Activated CD8-positive, alpha-beta T cell treated with anti-CD3 and anti-CD28 coated beads, Interleukin-2, amount 10 ng/mL, durations not matched to agents 7 days and 5 days (primary cell): Measurements from ENCODE around the gene BBX. TPM values are rescaled to one million over a fixed set of nuclear protein-coding genes. Genes with fewer than 3 reads are reported as not detected.
"Not testable (repeated sequence)": the region's sequence is repeated elsewhere in the genome, so short reads cannot be mapped to it uniquely, and the experiment has no call there.

Source experiments
- ATAC-seq: fragments of 150-1000 bp; cut with Tn5 transposase; one replicate; pipeline ENCODE4 v1.10.0; 2021; ENCODE audit warnings: moderate library complexity
- CTCF ChIA-PET: fragments of 350-600 bp; sonication (Branson Sonifier 250); formaldehyde crosslinking; loops from one replicate; lab custom pipeline; 2021; ENCODE audit warnings: antibody characterized with exemption; lab: Charles Lee
- POLR2A ChIA-PET: fragments of 350-600 bp; sonication (Branson Sonifier 250); formaldehyde crosslinking; loops from one replicate; lab custom pipeline; 2021; ENCODE audit warnings: antibody characterized with exemption; lab: Charles Lee
- DNase-seq: peaks from one replicate; pipeline ENCODE4 v3.0.0-alpha.2; 2020
- H3K27ac Mint-ChIP-seq: one replicate; pipeline ENCODE4 v1.8.0; 2021; ENCODE audit warnings: mild to moderate bottlenecking, mixed read lengths
- H3K27me3 Mint-ChIP-seq: one replicate; pipeline ENCODE4 v1.8.0; 2021; ENCODE audit warnings: low read depth, mixed read lengths
- H3K36me3 Mint-ChIP-seq: one replicate; pipeline ENCODE4 v1.8.0; 2021; ENCODE audit warnings: low read depth, mixed read lengths
- H3K4me1 Mint-ChIP-seq: one replicate; pipeline ENCODE4 v1.8.0; 2021; ENCODE audit warnings: low read depth, mixed read lengths
- H3K4me3 Mint-ChIP-seq: one replicate; pipeline ENCODE4 v1.8.0; 2021; ENCODE audit warnings: mild to moderate bottlenecking, mixed read lengths
- H3K9me3 Mint-ChIP-seq: one replicate; pipeline ENCODE4 v1.8.0; 2022; ENCODE audit warnings: mixed read lengths; ENCODE audit not compliant: insufficient read depth
- total RNA-seq, 2 experiments: library from RNA; stranded (reverse); gene quantifications; one replicate each; pipeline ENCODE4 v1.2.3, GENCODE V29; 2021

Gene BBX
- total RNA-seq, 2 experiments from 2014 or later, result 27.3 to 30.1 TPM

GRCh38 chr3:107833043-107833442 is 310.3 kb downstream of the BBX start:
- H3K27me3 Mint-ChIP-seq, result peaks cover 2% of the 10 kb centered on the region
- ATAC-seq, result no peak
- ChIA-PET POLR2A (no interaction called here), CTCF (no interaction called here)
- no peak for DNase-seq
- no peak overlapping the region for H3K27ac Mint-ChIP-seq
- H3K4me1 Mint-ChIP-seq, result no peaks in the 10 kb centered on the region
- H3K4me3 Mint-ChIP-seq, result no peak overlapping the region
- no peaks in the 10 kb centered on the region for H3K36me3 Mint-ChIP-seq
- H3K9me3 Mint-ChIP-seq, result no peaks in the 10 kb centered on the region

DNA sequence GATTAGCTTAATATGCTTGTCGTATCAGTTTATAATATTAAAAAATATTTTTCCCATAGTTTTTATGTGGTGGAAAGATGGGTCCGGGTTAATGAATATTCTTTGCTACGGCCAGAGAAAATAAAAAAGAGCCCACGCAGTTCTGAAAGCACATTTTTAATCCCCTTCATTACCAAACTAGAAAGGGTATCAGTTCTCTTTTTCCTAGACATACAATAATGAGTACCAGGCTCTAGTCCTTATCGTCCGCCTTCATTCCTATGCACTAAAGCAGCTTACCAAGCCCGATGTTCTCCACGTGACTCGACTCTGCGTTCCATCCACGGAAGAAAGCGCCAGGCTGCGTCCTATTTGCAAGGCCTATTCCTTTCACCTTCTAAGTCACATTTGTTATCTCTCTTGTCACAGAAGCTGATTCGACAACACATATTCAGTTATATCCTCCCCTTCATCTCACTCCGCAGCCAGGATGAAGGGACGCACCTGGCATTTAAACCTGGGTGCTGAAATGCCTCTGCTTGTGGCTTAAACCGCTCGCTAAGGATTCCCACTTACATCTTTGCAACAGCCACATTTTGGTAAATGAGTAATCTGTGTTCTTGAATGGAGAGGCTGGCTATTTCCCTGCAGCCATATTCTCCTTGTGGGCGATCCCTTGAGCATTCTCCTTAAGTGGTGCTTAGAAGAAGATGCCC is 311.1 kb downstream of the BBX start:
- ATAC-seq (no peak), DNase-seq (no peak)
- no peak overlapping the region for H3K4me3 Mint-ChIP-seq
- H3K4me1 Mint-ChIP-seq, result no peaks in the 10 kb centered on the region
- no peaks in the 10 kb centered on the region for H3K9me3 Mint-ChIP-seq
- ChIA-PET POLR2A (no interaction called here), CTCF (no interaction called here)
- H3K36me3 Mint-ChIP-seq, result no peaks in the 10 kb centered on the region
- H3K27me3 Mint-ChIP-seq, result peaks cover 2% of the 10 kb centered on the region
- no peak overlapping the region for H3K27ac Mint-ChIP-seq

DNA sequence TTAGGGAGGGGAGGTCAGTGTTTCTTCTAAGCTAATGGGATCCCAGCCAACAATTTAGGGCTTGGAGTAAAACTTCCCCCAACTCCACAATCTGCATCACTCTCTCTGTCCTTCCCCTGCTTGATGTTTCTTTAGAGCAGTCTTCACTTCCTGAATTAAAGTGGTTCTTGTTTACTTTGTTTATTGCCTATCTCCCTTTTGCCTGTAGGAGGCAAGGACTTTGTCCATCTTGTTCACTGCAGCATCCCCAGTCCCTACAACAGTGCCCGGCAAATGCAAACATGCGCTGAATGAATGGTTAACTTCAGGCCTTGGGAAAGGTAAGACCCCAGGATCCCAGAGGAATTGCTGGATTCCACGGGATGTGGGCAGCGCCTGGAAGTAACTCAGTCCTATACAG is 312.2 kb downstream of the BBX start:
- H3K9me3 Mint-ChIP-seq, DNase-seq, POLR2A ChIA-PET, CTCF ChIA-PET, H3K27ac Mint-ChIP-seq, H3K36me3 Mint-ChIP-seq, H3K27me3 Mint-ChIP-seq, H3K4me1 Mint-ChIP-seq, H3K4me3 Mint-ChIP-seq, ATAC-seq: not testable (repeated sequence)

- DNase-seq (no peak), ATAC-seq (no peak)
- Mint-ChIP-seq H3K9me3 (no peaks in the 10 kb centered on the region), H3K36me3 (no peaks in the 10 kb centered on the region), H3K4me1 (no peaks in the 10 kb centered on the region), H3K27ac (no peak overlapping the region), H3K27me3 (peaks cover 2% of the 10 kb centered on the region), H3K4me3 (no peak overlapping the region)
- POLR2A ChIA-PET, result no interaction called here
- CTCF ChIA-PET, result interaction anchor here (1.1 kb wide), 1 partner anchor 161 kb away, joined by 3 read pairs; no protein-coding TSS in a partner anchor
These were observed 315.3 kb downstream of the BBX start for GRCh38 chr3:107837895-107838612.

DNA sequence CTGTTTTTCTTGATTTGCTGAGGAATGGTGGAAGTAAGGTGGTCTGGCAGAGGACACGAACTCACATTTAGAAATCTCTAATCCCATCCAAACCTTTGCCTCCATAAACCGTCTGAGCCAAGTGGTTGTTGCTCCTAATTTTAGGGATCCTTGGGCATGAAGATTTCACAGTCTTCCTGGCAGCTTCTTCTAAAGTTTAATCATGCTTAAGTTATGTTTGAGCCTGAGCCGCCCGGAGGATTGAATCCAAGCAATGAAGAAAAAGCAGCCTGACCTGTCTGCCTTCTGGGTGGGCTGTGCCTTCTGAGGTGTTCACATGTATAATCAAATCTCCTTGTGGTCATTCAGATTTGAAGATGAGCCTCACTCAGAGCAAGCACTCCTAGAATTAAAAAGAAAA is 319.1 kb downstream of the BBX start:
- no peak overlapping the region for H3K27ac Mint-ChIP-seq
- no peaks in the 10 kb centered on the region for H3K4me1 Mint-ChIP-seq
- ATAC-seq (no peak), DNase-seq (no peak)
- no peak overlapping the region for H3K4me3 Mint-ChIP-seq
- H3K9me3 Mint-ChIP-seq, result no peaks in the 10 kb centered on the region
- ChIA-PET POLR2A (no interaction called here), CTCF (no interaction called here)
- H3K36me3 Mint-ChIP-seq, result no peaks in the 10 kb centered on the region
- peaks cover 2% of the 10 kb centered on the region for H3K27me3 Mint-ChIP-seq

DNA sequence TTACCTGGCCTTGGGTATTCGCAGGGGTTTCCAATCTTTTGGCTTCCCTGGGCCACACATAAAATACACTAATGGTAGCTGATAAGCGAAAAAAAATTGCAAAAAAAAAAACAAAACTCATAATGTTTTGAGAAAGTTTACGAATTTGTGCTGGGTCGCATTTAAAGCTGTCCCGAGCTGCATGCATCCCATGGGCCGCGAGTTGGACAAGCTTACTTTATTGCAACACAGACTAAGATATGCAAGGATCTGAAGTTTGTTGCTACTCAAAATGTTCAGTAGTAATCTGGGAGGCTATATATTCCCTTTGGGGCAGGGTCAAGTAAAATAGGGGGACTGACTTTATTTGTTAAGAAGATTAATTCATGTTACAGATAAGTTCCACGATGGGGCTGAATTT is 320.2 kb downstream of the BBX start:
- DNase-seq (no peak), ATAC-seq (no peak)
- no peaks in the 10 kb centered on the region for H3K4me1 Mint-ChIP-seq
- peaks cover 3% of the 10 kb centered on the region for H3K27me3 Mint-ChIP-seq
- CTCF ChIA-PET, result no interaction called here
- no peak overlapping the region for H3K4me3 Mint-ChIP-seq
- no peaks in the 10 kb centered on the region for H3K36me3 Mint-ChIP-seq
- no peaks in the 10 kb centered on the region for H3K9me3 Mint-ChIP-seq
- POLR2A ChIA-PET, result no interaction called here
- H3K27ac Mint-ChIP-seq, result no peak overlapping the region

DNA sequence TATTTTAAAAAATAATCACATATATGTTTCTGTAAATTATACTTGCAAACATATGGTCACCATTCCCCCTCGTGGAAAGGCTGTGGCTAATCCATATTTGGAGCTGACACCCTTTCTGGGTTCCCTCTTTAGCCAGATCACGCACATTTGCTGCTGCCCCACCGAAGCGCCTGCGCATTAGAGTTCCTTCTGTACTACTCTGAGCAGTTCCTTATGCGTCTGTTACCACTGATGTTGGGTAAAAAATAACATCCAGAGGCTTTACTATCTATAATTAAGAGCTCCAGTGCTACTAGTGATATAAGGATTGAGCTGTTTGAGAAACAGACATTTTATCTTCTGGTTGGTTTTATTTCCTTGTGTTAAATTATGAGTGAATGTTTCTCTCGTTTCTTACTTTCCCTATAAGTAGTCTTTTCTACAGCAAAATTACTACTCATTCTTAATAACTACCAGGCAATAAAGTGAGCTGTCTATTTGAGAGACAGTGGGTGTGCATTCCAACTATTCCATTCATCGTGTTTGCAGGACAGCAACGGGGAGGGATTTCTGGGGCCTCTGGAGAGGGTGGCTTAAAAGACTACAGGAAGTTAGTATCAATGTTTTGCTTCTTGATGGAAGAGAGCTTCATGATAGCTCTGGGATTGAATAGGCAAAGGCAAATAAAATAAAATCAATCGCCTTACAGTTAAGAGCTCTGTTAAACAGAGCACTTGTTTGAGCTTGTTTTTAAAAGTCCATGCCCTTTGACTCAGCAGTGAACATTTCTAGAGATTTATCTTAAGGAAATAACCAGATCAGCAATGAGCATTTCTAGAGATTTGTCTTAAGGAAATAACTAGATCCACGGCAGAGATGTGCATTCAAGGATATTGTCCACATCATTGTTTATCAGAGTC is 322.9 kb downstream of the BBX start:
- no peaks in the 10 kb centered on the region for H3K9me3 Mint-ChIP-seq

DNA sequence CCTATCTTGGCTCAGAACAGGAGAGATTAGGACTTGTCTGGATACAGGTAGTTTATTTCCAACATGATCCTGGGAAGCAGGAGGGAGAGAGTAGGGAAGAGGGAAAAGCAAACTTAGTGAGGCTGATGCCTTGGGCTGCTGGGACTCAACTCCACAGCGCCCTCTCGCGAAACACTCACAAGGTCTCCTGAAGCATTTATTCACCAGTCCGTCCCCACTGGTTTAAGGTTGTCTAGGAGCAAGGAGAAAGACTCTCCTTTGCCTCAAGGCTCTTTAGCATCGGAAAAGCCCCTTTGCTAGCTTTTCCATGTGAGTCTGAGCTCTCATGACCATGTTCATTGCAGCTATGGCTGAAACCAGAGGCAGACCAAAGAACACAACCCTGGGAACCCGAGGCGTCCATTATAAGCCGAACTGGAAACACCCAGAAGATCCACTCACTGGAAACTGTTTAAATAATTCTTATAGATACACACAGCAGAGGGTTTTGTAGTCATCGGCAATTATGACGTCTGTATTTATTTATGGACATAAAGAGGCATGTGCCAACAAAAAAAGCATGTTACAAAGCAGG is 323.6 kb downstream of the BBX start:
- ATAC-seq (no peak), DNase-seq (peak; percentile 43)
- no peaks in the 10 kb centered on the region for H3K9me3 Mint-ChIP-seq
- ChIA-PET POLR2A (no interaction called here), CTCF (interaction anchor here (0.7 to 1.9 kb wide), 16 partner anchors 8 to 271 kb away, joined by 3 to 6 read pairs (median 4); no protein-coding TSS in a partner anchor)
- H3K4me3 Mint-ChIP-seq, result no peak overlapping the region
- H3K4me1 Mint-ChIP-seq, result no peaks in the 10 kb centered on the region
- peaks cover 8% of the 10 kb centered on the region for H3K27me3 Mint-ChIP-seq
- no peak overlapping the region for H3K27ac Mint-ChIP-seq
- H3K36me3 Mint-ChIP-seq, result no peaks in the 10 kb centered on the region

More for the DNA sequence above, 322.9 kb downstream of the BBX start:
- ATAC-seq (no peak), DNase-seq (no peak)
- no peak overlapping the region for H3K27ac Mint-ChIP-seq
- no peak overlapping the region for H3K4me3 Mint-ChIP-seq
- no peaks in the 10 kb centered on the region for H3K36me3 Mint-ChIP-seq
- ChIA-PET POLR2A (no interaction called here), CTCF (interaction anchor here (0.6 to 1.9 kb wide), 17 partner anchors 9 to 271 kb away, joined by 3 to 6 read pairs (median 4); no protein-coding TSS in a partner anchor)
- peaks cover 8% of the 10 kb centered on the region for H3K27me3 Mint-ChIP-seq
- no peaks in the 10 kb centered on the region for H3K4me1 Mint-ChIP-seq

DNA sequence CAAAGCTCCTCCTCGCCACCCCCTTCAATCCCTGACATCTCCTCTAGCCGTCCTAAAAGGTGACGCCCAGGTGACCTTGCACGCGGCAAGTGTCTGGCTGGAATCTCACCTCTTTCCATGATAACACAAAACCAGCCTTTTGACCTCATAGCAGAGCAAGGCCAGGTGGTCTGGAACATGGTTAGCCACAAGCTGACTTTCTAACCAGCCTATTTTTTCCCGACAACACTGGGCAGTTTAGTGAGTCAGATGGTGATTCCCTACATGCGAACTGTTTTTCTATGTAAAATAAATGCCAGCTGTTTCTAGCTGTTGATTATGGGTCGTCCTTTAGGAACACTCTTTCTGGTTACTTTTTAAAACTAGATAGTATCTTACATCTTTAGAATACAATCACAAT is 325.0 kb downstream of the BBX start:
- H3K9me3 Mint-ChIP-seq, result no peaks in the 10 kb centered on the region
- ChIA-PET POLR2A (no interaction called here), CTCF (interaction anchor here (1.1 to 1.7 kb wide), 2 partner anchors 80 to 171 kb away, joined by 4 read pairs; no protein-coding TSS in a partner anchor)
- H3K27ac Mint-ChIP-seq, result no peak overlapping the region
- H3K36me3 Mint-ChIP-seq, result no peaks in the 10 kb centered on the region
- H3K4me1 Mint-ChIP-seq, result no peaks in the 10 kb centered on the region
- peaks cover 8% of the 10 kb centered on the region for H3K27me3 Mint-ChIP-seq
- DNase-seq (no peak), ATAC-seq (no peak)
- H3K4me3 Mint-ChIP-seq, result no peak overlapping the region

DNA sequence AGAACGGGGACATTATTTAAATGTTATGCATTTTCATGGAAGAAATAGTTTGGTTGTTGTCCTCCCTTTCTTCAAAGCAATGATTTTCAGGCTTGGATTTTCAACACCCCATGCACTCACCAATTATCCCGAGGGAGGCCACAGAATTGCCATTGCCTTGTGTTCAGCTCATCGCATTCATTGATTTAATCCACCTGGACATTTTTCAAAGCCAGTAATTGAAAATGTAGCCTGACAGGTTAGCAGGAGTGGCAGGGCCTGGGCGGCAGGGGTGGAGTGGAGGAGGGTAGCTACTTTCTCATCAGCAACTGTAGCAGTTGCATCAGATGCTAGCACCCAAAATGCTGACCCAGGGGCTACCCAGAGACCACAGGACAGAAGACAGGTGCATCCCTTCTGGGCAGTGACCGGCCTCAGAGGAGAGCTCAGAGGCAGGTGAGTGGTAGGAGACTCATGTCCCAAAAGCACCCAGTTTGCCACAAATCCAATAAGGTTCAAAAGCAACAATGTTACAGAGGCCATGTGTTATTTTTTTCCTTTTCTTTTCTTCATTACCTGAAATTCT is 325.7 kb downstream of the BBX start:
- Mint-ChIP-seq H3K4me1 (no peaks in the 10 kb centered on the region), H3K4me3 (no peak overlapping the region), H3K27me3 (peaks cover 8% of the 10 kb centered on the region), H3K36me3 (no peaks in the 10 kb centered on the region), H3K27ac (no peak overlapping the region), H3K9me3 (no peaks in the 10 kb centered on the region)
- DNase-seq (no peak), ATAC-seq (no peak)
- POLR2A ChIA-PET, result no interaction called here
- CTCF ChIA-PET, result interaction anchor here (1.1 to 1.7 kb wide), 2 partner anchors 80 to 172 kb away, joined by 4 read pairs; no protein-coding TSS in a partner anchor

GRCh38 chr3:107850681-107851080 is 327.9 kb downstream of the BBX start:
- H3K36me3 Mint-ChIP-seq, result no peaks in the 10 kb centered on the region
- ATAC-seq (no peak), DNase-seq (no peak)
- H3K4me3 Mint-ChIP-seq, result no peak overlapping the region
- ChIA-PET CTCF (no interaction called here), POLR2A (no interaction called here)
- H3K27ac Mint-ChIP-seq, result no peak overlapping the region
- peaks cover 10% of the 10 kb centered on the region for H3K27me3 Mint-ChIP-seq
- H3K9me3 Mint-ChIP-seq, result no peaks in the 10 kb centered on the region
- no peaks in the 10 kb centered on the region for H3K4me1 Mint-ChIP-seq
